ENCODE results near the gene BTG4.
A peak's percentile ranks its signal among the peaks of the same experiment; 100 is the strongest.

BTG4 gene

DNA sequence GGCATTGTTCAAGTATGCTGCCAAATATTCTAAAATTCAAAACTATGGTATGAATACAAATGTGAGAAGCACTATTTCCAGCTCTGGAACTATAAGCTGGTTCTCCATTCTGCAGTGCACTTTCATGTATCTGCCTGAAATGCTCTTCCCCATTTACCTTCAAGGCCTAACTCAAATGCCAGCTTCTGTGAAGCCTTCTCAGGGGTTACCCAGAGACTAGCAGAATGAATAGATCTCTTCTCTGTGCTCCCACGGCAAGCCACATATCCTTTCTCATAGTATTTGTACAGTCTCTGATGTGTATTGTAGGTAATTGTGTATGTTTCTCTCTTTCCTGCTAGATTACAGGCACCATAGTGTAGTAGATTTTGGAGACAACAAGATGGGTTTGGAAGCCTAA, 6.5 kb upstream of the BTG4 start:
- DNase-seq (ENCODE audit: low read depth), result no peak
- H3K4me3 ChIP-seq (ENCODE audit: low read length), result no peak overlapping the region
- TF ChIP-seq, protein P1, sequence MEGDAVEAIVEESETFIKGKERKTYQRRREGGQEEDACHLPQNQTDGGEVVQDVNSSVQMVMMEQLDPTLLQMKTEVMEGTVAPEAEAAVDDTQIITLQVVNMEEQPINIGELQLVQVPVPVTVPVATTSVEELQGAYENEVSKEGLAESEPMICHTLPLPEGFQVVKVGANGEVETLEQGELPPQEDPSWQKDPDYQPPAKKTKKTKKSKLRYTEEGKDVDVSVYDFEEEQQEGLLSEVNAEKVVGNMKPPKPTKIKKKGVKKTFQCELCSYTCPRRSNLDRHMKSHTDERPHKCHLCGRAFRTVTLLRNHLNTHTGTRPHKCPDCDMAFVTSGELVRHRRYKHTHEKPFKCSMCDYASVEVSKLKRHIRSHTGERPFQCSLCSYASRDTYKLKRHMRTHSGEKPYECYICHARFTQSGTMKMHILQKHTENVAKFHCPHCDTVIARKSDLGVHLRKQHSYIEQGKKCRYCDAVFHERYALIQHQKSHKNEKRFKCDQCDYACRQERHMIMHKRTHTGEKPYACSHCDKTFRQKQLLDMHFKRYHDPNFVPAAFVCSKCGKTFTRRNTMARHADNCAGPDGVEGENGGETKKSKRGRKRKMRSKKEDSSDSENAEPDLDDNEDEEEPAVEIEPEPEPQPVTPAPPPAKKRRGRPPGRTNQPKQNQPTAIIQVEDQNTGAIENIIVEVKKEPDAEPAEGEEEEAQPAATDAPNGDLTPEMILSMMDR (conservative IDR thresholded peaks at IDR 0.05; ENCODE audit: low read length), result no peak

DNA sequence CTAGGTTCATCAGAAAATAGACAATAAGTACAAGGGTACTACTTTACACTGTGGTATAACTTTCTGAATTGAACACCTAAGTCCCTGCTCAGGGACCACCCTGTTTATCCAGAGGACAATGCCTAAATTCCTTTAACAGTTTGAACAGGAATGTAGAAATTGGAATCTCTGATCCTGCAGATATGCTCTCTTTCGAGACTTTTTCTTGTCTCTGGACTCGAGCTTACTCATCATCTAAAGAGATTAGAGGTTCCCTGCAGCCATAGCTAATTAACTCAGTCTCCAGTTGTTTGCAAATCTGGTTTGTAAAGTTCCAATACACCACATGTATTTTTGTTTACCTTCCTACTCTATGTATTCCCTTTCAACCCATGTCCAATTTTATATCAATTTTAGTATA, 3.4 kb upstream of the BTG4 start:
- no peak overlapping the region for H3K4me3 ChIP-seq (ENCODE audit: low read length)
- DNase-seq (ENCODE audit: low read depth), result no peak
- TF ChIP-seq, protein P1 (conservative IDR thresholded peaks at IDR 0.05; ENCODE audit: low read length), result no peak

GRCh38 chr11:111514216-111515031, 2.2 kb upstream of the BTG4 start, which contains the start of gene HOATZ:
Gene HOATZ, plus strand, starts transcription at chr11:111514778. Its CDS starts 7 bp downstream, at chr11:111514785.
- TF ChIP-seq, protein P1 (conservative IDR thresholded peaks at IDR 0.05; ENCODE audit: low read length), result peak; percentile 26
- DNase-seq (ENCODE audit: low read depth), result no peak
- H3K4me3 ChIP-seq (ENCODE audit: low read length), result peak within 1 kb of the TSS; percentile 28

DNA sequence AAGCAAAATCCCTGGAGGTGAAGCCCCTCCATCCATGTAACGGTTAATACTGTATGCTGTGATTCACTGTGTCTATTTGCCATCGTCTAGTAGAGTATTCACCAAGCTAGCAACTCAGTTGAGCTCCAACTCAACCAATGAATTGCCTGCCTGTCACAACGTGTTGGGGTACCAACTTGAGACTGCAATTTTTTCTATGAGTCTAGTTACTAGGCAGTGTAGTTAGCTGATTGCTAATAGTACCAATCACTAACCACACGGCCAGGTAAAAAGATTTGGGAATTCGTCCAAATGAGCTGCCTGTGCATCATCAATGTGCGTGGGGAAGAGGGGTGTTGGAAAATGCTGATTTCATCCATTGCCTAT, 1.0 kb upstream of the BTG4 start:
- TF ChIP-seq, protein P1 (conservative IDR thresholded peaks at IDR 0.05; ENCODE audit: low read length), result no peak
- no peak for DNase-seq (ENCODE audit: low read depth)
- H3K4me3 ChIP-seq (ENCODE audit: low read length), result peak overlapping the region; percentile 55

GRCh38 chr11:111510311-111510710, 1.9 kb downstream of the BTG4 start:
- TF ChIP-seq, protein P1 (conservative IDR thresholded peaks at IDR 0.05; ENCODE audit: low read length), result no peak
- peak; percentile 54 for DNase-seq (ENCODE audit: low read depth)
- H3K4me3 ChIP-seq (ENCODE audit: low read length), result no peak overlapping the region

DNA sequence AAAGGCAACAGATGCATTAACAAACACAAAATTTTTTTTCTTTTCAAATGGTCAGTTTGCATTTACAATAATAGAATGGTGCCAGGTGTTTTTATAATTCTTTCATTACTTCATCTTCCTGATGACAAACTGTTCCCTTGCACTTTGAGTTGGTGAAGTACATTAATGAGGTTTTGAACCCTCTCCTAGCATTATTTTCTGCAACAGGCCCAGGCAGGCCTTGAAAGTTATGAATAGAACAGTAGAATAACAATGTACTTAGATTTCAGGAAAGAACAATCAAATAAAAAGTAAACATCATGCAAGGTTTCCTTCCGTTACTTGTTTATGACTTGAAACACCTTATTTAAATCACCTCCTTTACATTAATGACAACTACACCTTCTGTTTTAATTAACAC, 9.6 kb downstream of the BTG4 start:
- TF ChIP-seq, protein P1 (conservative IDR thresholded peaks at IDR 0.05; ENCODE audit: low read length), result no peak
- no peak overlapping the region for H3K4me3 ChIP-seq (ENCODE audit: low read length)
- DNase-seq (ENCODE audit: low read depth), result no peak

- TF ChIP-seq, protein P1 (conservative IDR thresholded peaks at IDR 0.05; ENCODE audit: low read length), result no peak
- H3K4me3 ChIP-seq (ENCODE audit: low read length), result no peak overlapping the region
- no peak for DNase-seq (ENCODE audit: low read depth)
Observed at GRCh38 chr11:111500481-111500880, 11.7 kb downstream of the BTG4 start.

Measured in AG10803 (cell line).